Activated CD4-positive, alpha-beta T cell treated with anti-CD3 and anti-CD28 coated beads for 1 hour (primary cell): ENCODE data around the gene GMPR.

Experiments used
- DNase-seq: peaks from one replicate; pipeline ENCODE4 v3.0.0-alpha.2; 2020

The GMPR gene

GRCh38 chr6:16334671-16335070, 96.3 kb downstream of the GMPR start:
- no peak for DNase-seq

DNA sequence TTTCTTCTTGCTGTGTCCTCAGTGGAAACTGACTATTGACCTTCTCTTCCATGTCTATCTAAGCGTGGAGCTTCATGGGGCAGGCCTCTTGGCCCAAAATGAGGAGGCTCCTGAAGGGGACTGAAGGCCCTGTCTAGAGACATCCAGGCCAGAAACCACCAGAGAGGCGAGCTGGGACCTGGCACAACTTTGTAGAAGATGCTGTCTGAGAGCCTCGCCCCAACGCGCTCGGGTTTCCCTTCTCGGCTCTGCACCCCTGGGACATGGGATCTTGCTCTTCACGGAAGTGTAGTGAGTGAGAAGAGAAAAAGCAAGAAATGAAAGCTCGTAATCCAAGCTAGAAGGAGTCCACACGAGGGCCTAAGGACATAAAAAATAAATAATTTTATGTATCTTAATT, 96.8 kb downstream of the GMPR start:
- DNase-seq = no peak

DNA sequence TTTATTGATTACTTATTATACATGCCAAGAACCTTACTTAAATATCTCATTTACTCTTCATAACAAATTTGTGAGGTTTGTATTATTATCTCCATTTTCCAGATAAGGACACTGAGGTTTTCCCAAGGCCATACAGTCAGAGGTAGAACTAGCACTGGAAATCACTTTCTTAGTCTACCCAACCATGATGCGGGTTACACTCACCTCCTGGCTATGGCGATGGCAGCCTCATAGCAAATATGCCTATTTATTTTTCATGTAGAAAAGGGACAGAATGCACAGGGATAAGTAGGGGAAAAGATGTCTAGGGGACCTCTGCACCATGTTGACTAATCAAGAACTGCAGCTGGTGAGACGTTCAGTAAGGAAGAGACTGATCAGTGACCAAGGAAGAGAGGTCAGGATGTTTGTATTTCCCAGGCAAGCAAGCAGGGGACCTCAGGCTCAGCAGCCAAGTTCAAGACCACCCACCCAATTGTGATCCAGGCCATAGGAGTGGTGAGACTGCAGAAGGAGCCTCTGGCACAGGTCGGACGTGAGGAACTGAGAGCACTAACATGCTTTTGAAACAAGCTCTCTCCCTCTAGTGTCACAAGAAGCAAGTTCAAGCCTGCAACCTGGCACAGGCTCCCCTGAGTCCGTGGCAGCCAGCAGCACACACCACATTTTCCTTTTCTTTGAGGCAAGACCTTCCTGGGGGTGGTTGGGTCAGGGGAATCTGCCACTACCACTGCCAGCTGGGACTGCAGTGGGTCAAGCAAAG, 97.8 kb downstream of the GMPR start:
- no peak for DNase-seq

- DNase-seq = no peak
Measured at GRCh38 chr6:16336911-16337294, 98.5 kb downstream of the GMPR start.

- no peak for DNase-seq
Measured at GRCh38 chr6:16337295-16337975, 99.0 kb downstream of the GMPR start.

DNA sequence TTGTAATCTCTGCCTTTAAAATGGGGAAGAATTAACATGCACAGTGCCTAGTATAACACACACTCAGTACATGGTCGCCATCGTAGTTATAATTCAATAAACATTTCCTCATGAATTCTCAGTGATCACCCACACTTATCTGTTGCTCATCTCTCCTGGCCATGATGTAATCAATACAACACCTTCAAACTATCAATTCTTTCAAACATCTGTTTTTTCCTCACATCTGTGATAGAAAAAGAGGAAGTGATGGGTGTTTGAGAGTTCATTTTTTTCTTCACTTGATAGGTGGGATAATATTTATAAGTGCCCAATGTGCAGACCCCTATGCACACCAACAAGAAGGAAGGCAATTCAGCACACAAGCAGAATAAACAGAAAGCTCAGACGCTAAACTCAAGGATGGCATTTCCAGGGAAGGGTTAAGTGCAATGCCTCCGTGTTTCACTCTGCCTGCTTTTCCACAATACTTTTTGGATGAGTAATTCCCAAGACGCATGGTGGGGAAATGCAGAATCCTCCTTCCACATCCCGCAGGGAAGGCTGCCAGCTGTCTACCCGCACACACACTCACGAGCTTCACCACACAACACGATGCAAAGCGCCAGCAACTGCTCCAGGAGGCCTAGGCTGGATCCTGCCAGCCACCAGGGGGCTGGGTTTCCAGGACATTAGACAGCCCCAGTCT, 100.3 kb downstream of the GMPR start:
- no peak for DNase-seq

DNA sequence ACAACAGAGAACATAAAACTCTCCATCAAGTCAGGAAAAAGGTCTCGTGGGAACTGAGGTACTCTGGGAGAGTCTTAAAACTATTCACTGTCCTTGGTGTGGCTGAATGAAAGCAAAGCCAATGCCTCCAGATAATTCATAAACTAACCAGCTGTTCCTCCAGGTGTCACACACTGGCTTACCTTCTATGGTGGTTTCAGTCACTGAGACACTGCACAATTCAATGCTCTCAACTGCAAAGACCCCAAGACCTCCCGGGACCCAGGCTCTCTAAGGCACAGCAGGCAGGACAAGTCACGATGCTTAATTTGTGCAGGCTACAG, 100.8 kb downstream of the GMPR start:
- DNase-seq = no peak

GRCh38 chr6:16343593-16343992, 105.2 kb downstream of the GMPR start:
- no peak for DNase-seq

GRCh38 chr6:16344756-16345155, 106.4 kb downstream of the GMPR start:
- DNase-seq = no peak
